ENCODE results near the gene NME3. TPM values are rescaled to one million over a fixed set of nuclear protein-coding genes. Genes with fewer than 3 reads are reported as not detected.

Gene NME3
- total and polyA plus RNA-seq, 3 donors from 2014 or later = 29.3 to 119 (median 100) TPM

GRCh38 chr16:1743376-1744337 lies 27.7 kb downstream of the NME3 start:
- no peak overlapping the region for H3K27ac ChIP-seq
- no peak for DNase-seq
- no peaks in the 10 kb centered on the region for H3K36me3 ChIP-seq (ENCODE audit: low read depth, missing control alignments)
- WGBS, 2 donors = 87 to 96% methylated on average over 18 to 32 of the region's 32 CpGs
- intact Hi-C loops (cut with DNase I; ENCODE audit: low total_unique reads) = no loop called here
- H3K27me3 ChIP-seq = no peaks in the 10 kb centered on the region
- no peak for TF ChIP-seq CTCF (IDR thresholded peaks at IDR 0.05)
- no peak for TF ChIP-seq POLR2A (IDR thresholded peaks at IDR 0.05)
- no peaks in the 10 kb centered on the region for H3K4me1 ChIP-seq
- no peak overlapping the region for H3K4me3 ChIP-seq
- H3K9me3 ChIP-seq = no peaks in the 10 kb centered on the region

- DNase-seq = no peak
- no peak overlapping the region for H3K4me3 ChIP-seq
- WGBS, 2 donors = 89 to 91% methylated on average over 11 to 18 of the region's 19 CpGs
- TF ChIP-seq POLR2A (IDR thresholded peaks at IDR 0.05) (no peak), CTCF (IDR thresholded peaks at IDR 0.05) (no peak)
- H3K36me3 ChIP-seq (ENCODE audit: low read depth, missing control alignments) = no peaks in the 10 kb centered on the region
- H3K27ac ChIP-seq = no peak overlapping the region
- no peaks in the 10 kb centered on the region for H3K4me1 ChIP-seq
- intact Hi-C loops (cut with DNase I; ENCODE audit: low total_unique reads) = no loop called here
- no peaks in the 10 kb centered on the region for H3K9me3 ChIP-seq
- no peaks in the 10 kb centered on the region for H3K27me3 ChIP-seq
Observed at GRCh38 chr16:1741553-1742165, 29.7 kb downstream of the NME3 start.

- Histone ChIP-seq H3K36me3 (ENCODE audit: low read depth, missing control alignments) (no peaks in the 10 kb centered on the region), H3K4me1 (no peaks in the 10 kb centered on the region), H3K27ac (no peak overlapping the region), H3K27me3 (no peaks in the 10 kb centered on the region), H3K9me3 (no peaks in the 10 kb centered on the region), H3K4me3 (no peak overlapping the region)
- TF ChIP-seq CTCF (IDR thresholded peaks at IDR 0.05) (no peak), POLR2A (IDR thresholded peaks at IDR 0.05) (no peak)
- 88 to 91% methylated on average over 22 to 30 of the region's 30 CpGs for WGBS, 2 donors
- intact Hi-C loops (cut with DNase I; ENCODE audit: low total_unique reads) = no loop called here
- no peak for DNase-seq
Observed at GRCh38 chr16:1740781-1741490, 30.4 kb downstream of the NME3 start.

GRCh38 chr16:1740234-1740633 lies 31.1 kb downstream of the NME3 start:
- H3K4me1 ChIP-seq = no peaks in the 10 kb centered on the region
- no peaks in the 10 kb centered on the region for H3K36me3 ChIP-seq (ENCODE audit: low read depth, missing control alignments)
- no peak overlapping the region for H3K27ac ChIP-seq
- intact Hi-C loops (cut with DNase I; ENCODE audit: low total_unique reads) = no loop called here
- H3K27me3 ChIP-seq = no peaks in the 10 kb centered on the region
- H3K9me3 ChIP-seq = no peaks in the 10 kb centered on the region
- TF ChIP-seq POLR2A (IDR thresholded peaks at IDR 0.05) = no peak
- 90 to 92% methylated on average over 32 to 33 of the region's 33 CpGs for WGBS, 2 donors
- no peak overlapping the region for H3K4me3 ChIP-seq
- no peak for DNase-seq

GRCh38 chr16:1734816-1735215 lies 36.5 kb downstream of the NME3 start:
- no peak overlapping the region for H3K27ac ChIP-seq
- H3K4me1 ChIP-seq = no peaks in the 10 kb centered on the region
- DNase-seq = no peak
- TF ChIP-seq POLR2A (IDR thresholded peaks at IDR 0.05) (no peak), CTCF (IDR thresholded peaks at IDR 0.05) (no peak)
- intact Hi-C loops (cut with DNase I; ENCODE audit: low total_unique reads) = no loop called here
- H3K36me3 ChIP-seq (ENCODE audit: low read depth, missing control alignments) = no peaks in the 10 kb centered on the region
- 96 to 98% methylated on average over 11 to 22 of the region's 22 CpGs for WGBS, 2 donors
- H3K9me3 ChIP-seq = no peaks in the 10 kb centered on the region
- H3K27me3 ChIP-seq = no peaks in the 10 kb centered on the region
- no peak overlapping the region for H3K4me3 ChIP-seq

Data from testis (tissue), 3 donors.